EL (cell line): ENCODE data around the gene ARHGAP10.

Experiments
- DNase-seq: peaks from one replicate; pipeline ENCODE4 v3.0.0-alpha.2; 2016

ARHGAP10 gene

DNA sequence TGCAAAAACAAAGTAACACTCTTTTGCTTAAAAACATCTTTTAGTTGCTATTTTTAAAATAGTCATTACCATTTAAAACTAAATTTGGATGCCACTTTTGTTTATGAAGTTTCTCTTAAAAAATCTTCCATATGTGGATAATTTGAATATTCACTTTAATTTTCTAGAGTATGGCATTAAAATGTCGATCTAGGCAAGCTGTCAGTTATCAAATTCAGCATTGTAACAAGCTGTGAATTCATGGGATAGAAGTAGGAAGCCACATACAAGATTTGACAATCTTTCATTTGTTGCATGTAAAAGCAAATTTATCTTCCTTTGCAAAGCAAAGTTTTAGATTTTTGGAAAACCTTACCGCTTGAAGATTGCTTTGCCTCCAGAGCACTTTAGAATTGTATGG lies 191.5 kb downstream of the ARHGAP10 start:
- no peak for DNase-seq

DNA sequence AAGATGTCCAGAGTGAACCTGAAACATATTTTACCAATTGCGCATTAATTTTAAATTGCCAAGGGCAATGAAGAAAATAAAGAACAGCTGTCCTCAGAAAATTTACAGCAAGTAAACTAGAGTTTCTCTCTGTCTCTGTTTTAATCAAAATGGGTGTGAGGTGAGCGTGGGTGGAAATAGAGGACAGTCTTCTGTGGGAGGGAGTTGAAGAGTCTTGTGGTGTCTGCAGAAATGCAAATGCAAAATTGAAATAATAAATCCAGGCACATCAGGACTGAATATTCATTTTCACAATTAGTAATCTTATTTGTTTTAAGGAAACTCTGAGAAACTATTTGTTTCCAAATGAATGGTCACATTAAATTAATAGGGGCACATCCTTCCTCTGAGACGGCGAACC lies 192.0 kb downstream of the ARHGAP10 start:
- no peak for DNase-seq

DNA sequence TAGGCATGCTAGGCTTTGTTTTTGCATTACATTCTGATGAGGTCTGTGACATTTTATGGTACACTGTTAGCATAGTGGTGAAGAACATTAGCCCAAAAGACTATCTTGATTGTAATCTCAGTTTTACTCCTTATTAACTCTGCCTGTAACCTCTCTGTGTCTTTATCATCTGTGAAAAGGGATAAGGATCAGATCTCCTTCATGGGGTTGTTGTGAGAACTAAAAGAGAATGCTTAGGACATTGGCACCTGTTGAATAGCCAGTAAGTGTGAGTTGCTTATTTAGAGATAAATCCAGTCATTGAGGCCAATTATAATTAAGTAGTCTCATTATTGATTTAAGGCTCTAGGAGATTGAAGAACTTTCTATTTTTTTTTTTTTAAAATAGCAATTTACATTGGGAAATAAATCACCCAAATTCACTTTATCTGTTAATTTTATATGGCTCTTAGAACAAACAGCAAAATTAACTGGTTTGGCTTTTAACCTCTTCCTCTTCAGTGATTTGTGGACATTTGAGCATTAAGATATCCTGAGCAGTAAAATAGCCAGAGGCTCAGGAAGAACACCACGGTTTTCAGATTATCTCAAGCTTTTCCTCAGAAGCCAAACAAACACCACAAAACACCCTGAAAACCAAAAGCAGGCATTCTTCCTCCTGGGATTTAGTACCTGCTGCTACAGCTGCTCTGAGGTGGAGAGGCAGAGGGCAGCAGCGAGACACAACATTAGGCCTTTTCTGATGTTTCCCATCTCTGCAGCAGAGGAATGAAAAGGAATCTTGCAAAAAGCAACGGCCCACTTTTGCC lies 192.9 kb downstream of the ARHGAP10 start:
- DNase-seq, result peak; percentile 13

DNA sequence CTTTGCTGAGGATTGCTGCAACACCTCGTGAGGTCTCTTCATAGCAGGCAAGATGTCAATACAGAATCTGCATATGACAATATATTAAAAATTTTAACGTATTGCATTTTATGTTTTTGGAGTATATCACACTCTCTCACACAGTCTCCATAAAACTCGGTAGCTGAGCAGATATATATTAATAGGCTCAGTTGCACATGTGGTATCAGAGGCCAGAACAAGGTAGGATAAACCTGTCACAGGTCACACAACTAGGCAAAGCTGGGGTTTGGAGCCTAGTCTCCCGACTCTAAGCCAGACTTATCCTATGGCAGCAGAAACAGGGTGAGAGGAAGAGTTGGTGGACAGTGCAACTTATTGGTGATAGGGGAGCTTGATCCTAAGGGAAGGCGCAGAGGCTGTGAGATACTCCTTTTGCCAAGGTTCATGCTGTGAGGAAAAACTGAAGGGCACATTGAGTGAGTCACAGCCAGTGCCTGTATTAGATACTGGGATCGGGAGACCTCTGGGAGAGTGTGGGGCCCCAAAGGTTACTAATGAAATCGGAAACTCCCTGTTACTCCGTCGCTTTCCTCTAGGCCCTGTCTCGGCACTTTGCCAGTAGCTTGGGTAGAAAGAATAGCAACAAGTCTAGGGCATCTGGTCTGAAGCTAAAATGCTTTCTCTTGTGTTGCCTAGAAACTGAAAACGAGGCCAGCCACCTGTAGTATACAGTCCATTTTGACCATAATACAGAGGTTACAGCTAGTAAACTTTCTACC lies 195.7 kb downstream of the ARHGAP10 start:
- peak; percentile 41 for DNase-seq

DNA sequence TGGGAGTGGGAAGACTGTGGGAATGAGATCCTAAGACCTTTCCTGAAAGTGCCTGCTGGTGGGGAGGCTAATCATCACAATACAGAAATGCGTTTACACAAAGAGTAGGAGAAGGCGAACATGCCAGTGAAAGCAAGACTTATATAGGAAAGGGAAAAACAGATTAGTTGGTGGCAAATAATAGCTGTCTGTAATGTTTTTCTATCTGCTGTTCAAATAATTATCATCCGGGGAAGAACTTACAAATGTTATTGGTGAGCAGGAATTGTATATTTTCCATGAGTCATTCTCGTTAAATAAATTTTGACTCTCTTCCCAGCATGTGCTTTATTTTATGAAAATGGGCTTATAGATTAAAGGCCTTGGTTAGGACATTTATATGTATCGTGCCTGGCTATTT lies 196.5 kb downstream of the ARHGAP10 start:
- DNase-seq, result peak; percentile 25

DNA sequence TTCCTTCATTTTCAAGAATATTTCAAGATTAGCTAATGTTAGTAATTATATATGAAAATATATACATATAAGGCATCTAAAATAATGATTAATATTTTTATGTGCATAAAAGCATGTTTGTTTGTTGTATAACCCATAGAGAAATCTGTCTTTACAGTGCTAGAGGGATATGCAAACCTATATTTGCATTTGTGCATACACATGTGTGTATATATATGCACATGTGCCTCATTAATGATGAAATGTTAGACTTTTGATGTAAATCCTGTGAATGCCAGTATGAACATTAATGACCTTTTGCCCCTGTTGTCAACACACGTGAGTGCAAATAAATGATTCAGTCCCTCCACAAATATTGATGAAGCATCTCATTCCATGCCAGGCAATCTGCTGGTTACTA lies 197.9 kb downstream of the ARHGAP10 start:
- DNase-seq, result no peak

DNA sequence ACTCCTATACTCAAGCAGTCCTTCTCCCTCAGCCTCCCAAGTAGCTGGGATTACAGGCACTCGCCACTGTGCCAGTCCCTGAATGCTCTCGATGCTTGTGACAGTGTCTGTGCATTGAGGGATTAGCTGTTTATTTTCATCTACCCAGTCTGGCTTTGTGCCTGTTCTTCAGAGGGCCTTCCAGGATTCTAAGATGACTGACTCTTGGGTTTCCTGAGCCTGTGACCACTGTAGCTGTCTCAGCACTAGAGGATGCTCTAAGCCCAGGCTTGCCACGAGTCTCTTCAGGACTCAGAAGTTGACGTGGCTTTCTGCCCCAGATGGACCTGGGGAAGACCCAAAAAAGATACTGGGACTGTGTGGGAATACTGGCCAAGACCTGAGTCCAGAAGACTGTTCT lies 201.4 kb downstream of the ARHGAP10 start:
- no peak for DNase-seq

DNA sequence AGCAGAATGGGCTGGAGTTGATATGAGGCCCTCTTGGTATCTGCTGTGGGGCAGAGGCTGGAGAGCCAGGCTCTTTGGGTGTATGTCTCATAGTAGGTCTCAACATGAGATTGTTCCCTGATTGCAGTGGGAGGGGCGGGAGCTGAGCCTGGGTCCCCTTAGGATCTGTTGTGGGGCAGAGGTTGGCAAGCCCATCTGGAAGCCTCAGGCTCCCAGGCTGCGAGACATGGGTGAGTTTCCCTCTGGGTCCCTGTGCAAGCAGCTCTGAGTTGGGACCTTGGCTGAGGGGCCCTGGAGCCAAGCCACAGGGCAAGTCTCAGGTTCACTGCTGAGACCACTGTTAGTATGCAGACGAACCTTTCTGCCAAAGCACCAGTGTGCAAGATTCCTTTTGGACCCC lies 201.9 kb downstream of the ARHGAP10 start:
- no peak for DNase-seq

DNA sequence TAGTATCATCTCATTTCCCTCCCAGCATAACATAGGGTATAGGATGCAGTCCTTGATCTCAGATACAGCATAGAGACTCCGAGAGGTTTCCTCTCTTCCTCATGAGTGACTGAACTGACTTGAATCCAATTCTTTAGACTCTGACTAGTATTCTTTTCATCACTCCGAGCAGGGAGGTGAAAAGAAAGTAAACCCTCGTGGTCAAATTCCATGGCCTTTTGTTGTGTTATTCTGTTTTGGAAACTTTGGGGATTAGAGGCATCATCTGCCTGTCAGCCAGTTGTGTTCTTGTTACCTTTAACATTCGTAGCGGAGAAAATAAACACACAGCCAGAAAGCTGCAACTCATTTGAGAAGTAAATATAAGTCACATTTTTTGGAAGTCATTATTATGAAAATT lies 206.6 kb downstream of the ARHGAP10 start:
- no peak for DNase-seq

DNA sequence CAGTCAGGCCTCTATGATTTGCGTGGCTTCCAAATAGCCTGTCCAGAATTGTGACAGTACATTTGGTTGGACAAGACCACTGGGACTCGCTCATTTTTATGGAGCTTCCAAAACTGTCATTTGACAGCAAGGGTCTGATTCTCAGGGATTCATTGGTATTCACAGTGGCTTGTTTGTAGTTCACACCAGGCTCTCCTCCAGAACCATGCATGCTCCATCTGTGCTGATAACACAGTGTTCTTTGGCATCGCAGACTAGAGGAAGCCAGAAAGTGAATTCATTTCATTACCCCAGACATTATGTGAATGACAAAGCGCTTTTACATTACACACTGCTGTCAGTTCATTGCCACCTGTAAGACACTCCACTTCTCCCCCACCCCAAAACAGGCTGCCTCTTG lies 208.3 kb downstream of the ARHGAP10 start:
- no peak for DNase-seq

DNA sequence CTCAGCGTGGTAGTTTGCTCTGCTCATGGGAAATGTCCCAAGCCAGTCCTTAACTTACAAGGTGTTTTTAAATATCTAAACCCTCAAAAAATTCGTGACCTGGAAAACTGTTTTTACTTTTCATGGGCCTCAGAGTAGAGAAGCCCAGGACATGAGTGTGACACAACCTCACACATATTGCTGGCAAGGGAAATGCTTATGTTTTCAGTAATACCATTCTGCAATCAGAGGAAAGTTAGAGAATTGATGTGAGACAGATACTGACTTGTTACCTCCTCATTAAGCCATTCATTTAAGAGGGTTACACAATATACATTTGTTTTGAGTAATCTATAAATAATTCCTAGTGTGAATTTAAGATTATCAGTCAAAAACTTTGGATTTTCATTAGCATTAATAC lies 209.5 kb downstream of the ARHGAP10 start:
- no peak for DNase-seq

DNA sequence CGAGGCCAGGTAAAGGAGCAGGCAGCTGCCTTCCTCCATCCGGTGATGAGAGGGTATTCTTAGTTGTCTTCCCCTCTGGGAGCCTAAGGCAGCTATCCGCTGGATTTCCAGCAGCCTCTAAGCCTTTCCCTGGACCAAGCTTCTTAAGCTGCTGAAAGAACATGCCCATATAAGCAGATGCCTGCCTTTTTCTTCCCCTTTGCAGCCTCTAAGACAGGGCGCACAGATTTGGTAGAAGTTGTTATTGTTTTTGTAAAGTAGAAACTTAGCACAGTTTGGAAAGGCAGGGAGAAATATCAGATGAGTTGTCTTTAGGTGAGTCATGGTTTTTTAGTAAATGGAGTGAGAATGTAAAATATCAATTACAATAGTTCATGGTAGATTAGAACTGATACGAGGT lies 210.8 kb downstream of the ARHGAP10 start:
- no peak for DNase-seq

DNA sequence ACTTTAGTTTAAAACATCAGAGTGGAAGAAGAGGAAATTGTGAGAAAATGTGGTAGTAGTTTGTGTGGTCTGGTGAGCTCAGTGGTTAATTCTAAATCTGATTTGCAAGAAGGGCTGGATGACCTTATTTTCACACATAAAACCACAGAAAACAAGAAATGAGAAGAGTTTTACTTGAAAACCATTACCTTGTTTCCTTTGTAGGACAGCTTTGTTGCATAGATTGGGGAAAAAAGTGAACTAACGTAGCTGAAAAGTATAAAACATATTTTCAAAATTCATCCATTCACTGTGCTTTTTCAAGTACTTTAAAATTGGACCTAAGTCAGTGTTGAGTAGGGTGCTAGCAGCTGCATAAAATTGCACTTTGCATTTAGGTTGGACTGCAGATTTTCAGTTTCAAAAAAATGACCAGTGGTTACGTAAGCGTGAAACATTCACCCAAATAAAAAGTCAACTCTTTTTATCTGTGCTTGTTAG lies 211.3 kb downstream of the ARHGAP10 start:
- DNase-seq, result no peak

DNA sequence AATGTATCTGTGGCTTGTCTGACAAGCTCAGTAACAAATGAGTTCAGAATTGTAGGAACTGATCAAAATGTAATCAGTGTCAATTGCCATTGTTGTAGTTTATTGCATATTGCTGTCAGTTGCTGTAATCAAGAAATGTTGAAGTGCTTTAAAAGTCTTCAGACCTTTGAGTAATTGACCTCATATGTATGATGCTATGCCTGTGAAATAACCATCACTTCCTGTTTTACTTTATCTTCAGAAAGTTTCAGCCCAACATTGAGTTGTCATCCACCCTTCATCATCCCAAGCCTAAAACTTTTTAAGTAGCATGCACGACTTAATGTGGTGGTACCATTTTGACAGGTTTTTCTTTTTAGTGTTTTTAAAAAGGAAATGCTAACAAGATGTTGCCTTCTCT lies 212.4 kb downstream of the ARHGAP10 start:
- no peak for DNase-seq

DNA sequence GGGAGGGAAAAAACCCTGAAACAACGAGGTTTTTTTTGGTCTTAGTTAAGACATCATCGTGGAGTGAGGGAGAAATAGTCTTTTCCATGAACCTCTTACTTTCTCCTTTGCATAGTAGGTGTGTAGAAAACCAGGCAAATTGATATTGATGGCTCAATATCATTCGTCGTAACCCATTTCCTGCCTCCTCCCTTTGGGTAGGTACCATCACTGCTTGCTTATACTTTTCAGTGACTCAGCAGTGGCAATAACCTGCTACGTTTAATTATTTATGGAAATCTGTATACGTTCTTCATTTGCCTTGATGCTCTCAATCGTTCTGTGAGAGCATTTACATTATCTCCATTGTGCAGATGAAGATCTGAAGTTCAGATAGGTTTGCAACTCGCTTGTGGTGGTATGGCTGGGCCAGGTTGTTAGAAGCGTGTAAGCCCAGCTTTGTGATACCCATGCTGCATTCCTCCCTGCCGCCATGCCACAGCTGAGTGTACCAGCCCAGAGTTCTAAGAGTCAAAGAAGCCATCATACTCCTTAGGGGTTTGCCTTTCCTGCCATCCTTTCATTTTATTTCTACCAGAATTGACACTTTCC lies 212.9 kb downstream of the ARHGAP10 start:
- no peak for DNase-seq

DNA sequence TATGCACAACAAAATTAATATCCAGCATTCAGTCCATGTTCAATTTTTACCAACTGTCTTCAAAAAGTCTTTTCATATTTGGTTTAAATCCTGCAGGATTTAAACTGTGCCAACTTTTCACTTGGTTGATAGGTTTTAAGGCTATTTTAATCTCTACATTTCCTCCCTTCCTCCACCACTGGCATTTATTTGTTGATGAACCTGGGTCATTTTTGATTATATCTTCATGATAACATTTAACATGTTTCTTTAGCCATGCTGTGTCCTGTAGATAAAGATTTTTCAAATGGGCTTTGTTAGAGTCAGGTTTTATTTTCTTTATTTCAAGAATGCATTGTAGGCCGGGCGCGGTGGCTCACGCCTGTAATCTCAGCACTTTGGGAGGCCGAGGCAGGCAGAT lies 216.4 kb downstream of the ARHGAP10 start:
- no peak for DNase-seq

DNA sequence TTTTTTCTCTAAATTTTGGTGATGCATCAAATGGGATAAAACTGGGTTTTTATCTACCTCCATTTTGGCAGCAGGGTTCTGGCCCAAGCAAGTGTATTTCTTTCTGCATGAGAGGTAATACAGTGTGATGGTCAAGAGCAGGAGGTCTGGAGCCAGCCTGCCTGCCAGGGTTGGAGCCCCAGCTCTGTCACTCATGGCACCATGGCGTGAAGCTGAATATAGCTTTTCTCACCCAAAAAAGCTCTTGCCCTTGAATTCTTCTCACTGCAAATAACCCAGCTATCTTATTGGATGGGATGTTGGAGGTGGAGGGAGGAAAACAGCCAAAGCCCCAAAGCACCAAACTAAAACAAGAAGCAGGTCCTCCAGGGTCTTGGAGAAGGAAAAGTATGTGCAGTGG lies 218.4 kb downstream of the ARHGAP10 start:
- no peak for DNase-seq

DNA sequence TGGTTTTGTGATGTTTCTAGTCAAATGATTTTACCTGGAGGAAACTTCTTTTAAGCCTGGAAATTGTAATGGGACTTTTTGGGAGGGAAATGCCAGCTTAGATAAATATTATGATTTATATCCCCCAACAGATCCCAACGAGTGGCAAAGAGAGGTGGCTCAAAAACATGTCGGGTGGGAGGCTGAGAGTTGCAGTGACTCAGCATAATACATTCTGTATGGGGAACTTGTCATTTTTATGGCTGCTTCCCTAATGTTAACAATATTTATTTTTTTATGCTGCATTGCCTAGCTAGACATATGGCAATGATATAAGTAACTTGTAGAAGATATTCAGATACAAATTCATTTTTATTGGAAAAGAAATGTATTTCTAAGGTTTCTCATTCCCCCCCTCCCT lies 219.0 kb downstream of the ARHGAP10 start:
- no peak for DNase-seq

DNA sequence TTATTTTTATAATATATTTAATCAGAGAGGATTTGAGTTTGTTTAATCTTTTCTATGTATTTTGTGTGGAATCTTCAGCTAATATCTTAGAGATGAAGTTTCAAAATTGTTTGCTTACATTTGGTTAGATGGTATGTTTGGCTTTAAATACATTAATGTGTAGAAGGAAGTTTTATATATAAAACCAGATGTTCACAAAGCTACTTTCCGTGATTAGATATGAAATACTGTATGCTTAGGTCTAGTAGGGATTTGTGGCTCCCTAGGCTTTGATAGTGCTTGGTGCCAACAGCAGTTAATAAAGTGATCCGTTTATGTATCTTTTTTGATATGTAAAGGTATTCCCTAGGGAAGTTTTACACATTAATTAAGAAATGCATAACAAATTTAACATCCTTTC lies 223.0 kb downstream of the ARHGAP10 start:
- no peak for DNase-seq

DNA sequence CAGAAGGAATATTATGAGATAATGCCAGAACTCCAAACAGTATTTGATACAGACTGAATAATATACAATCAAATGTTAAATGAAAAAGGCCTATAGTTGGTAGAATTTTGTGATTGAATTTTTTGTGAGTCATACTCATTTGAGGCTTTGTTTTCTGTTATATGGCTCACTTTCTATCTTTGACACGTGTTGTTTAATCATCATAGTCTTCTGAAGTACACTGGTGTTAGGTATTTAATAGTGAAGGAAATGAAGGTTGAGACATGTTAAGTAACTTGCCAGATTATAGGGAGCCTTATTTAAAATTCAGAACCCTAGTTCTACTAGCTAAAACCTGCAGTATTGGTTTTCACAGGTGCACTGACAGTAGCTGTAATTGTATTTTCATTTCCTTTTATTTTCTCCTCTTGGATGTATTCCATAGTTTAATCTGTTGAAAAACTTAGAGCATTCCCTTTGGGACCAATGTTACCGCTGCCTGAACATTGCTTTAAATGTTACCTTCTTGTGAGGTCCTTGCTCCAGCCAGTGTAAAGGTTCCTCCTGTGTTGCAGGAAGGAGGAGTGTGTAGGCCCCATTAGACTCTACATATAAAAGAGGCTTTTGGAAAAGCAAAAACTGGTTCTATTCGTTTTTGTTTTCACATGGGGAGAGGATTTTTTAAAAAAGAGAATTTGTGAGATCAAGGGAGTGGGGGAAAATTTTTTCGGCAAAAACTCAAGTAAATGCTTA lies 224.1 kb downstream of the ARHGAP10 start:
- no peak for DNase-seq

DNA sequence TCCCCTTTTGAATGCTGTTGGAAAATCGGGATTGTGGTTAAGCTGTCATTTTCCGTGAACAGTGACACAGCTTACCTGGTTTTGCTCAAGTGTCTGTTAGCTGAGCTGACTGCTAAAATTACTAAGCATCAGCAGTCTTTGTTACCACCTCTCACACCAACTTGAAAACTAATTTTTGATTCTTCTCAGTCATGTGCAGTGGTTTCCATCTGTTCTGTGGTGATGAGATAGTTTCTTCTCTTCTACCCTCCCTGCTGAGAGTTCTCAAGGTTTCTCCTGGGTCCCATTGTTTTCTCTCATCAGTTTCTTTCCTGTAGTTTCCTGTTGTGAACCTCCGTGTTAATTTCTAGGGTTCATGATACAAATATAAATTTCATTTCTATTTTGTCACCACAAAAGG lies 225.6 kb downstream of the ARHGAP10 start:
- DNase-seq, result no peak

DNA sequence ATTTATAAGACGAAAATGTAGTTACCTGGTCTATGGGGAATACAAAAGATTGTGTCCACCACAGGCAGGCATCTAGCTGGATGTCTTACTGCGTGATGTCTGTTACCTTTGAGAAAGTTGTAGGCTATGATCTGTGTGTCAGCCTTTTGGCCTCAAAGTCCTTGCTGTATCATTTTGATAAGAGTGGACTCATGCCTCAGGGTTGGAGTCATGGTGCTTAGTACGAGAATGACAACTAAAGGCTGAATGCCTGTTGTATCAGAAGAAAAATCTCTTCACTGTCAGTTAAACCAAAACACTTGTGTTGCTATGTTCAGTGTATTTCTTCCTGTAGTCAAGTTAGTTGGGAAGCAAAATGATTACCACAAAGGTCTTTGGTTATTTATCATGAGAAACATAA lies 226.2 kb downstream of the ARHGAP10 start:
- no peak for DNase-seq

DNA sequence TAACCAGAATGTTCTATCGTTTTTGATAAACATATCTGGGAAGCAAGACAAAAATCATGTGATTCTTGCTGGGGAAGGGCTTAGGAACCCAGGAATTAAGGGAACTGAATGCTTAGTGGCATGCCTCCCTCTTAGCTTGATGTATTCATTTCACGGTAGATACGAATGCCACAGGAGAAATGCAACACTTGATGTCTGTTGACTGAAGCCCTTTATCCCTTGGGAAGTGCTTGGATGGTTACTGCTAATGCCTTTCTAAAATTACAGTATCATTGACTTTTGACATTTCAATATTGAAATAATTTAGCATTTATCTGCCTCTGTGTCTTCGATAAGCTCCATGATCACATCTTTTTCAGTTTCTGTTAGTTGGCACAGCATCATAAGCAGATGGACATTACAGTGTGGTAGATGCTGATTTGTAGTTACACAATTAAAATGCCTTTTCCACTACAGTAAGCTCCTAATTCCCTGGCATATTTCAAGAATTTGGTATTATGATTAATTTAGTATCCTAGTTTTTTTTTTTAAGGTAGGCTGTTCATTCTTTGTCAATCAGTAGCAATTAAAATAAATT lies 226.7 kb downstream of the ARHGAP10 start:
- DNase-seq, result no peak
